NCI-H1694 treated with DMSO at 0.1 percent for 48 hours (cell line): ENCODE data around the gene CCL7.

Experiments used
- DNase-seq: peaks from one replicate; lab custom pipeline; 2025; lab: John Stamatoyannopoulos, UW

CCL7 gene

DNA sequence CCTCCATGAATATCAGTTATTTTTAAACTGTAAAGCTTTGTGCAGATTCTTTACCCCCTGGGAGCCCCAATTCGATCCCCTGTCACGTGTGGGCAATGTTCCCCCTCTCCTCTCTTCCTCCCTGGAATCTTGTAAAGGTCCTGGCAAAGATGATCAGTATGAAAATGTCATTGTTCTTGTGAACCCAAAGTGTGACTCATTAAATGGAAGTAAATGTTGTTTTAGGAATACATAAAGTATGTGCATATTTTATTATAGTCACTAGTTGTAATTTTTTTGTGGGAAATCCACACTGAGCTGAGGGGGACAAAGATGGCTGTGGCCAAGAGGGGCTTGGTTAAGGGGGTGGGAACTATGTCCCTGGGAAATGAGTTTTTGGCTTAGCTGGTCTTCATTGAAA, 17.9 kb downstream of the CCL7 start:
- no peak for DNase-seq

DNA sequence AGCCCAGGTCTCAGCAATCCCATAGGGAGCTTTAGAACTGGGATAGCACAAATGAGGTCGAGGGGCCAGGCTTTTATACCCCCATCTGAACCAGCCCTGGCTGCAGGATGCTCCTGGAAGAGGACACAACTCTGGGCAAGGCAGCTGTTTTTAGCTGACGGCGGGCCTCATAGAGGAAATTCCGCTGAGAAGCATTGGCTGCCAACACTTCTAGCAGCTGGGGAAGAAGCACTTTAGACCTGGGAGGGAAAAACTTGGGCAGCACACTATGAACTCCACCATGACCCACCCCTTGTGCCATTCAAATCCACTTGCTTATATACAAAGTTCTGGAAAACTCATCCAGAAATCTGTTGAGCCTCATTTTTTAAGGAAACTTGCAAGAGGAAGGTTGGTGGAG, 20.6 kb downstream of the CCL7 start:
- no peak for DNase-seq

DNA sequence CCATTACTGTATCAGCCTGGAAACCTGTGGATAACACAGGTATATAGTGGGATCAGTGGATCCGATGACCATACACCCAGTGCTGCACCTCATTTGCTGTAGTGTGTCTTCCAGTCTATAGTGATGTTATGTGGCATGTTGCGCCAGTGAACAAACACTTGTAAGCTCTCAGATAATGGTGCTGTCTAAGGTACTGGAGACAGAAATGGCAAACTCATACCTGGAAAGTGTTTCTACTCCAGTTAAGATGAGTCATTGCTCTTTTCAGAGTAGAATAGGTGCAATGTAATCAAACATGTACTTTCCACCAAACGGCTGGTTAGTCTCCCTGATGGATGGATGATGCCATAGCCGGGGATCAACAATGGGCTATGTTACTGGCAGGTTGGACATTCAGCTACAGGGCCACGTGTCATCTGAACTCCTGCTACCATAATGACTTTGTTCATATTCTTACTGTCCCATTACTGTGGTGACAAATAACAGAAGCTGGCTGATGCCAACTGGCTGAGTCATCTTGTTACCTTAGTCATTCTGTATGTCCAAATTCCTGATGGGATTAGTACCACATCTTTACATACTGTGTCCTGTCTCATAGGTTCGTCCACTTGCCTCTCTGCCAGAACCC, 21.8 kb downstream of the CCL7 start:
- DNase-seq = no peak

DNA sequence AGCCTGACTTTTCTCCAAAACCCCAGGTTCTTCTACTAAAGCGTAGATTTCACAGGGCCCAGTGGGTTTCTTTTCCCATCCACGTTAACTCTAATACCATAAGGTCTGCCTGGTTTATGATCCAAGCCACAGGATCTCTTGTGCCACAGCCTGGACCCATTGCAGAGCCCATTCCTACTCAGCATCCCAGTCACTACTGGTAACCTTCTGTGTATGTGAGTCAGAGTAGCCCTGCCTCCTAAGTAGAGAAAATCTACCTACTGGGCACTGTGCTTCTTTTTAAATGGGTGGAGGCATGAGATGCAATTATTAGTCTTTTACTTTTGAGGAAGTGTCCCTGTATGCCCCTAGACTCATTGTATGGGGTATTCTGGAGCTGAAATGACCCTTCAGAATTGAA, 29.0 kb downstream of the CCL7 start:
- no peak for DNase-seq

DNA sequence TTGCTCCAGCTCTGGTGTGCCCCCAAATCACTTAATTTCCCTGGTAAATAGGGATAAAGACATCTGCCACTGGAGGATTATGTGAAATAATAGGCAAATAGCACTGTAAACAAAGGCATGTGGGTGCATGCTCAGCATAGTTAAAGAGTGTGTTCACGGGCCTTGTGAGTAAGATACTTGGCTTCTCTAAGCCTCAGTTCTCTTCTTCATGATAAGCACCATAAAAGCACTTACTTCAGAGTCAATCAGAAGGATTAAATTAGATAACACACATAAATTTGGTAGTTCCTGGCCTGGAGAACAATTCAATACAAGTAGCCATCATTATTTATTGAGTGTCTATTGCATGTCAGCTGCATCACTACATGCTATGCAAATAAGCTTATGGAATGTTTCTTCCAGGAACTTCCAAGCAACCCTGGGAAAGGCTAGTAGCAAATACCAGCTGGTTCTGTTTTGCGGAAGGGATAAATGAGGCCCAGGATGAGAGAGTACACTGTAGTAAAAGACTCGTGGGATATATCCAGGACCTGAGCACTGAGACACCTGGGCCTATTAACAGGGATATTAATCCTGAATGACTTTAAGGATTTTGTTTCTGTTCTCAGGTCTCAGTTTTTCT, 30.0 kb downstream of the CCL7 start:
- DNase-seq = no peak

DNA sequence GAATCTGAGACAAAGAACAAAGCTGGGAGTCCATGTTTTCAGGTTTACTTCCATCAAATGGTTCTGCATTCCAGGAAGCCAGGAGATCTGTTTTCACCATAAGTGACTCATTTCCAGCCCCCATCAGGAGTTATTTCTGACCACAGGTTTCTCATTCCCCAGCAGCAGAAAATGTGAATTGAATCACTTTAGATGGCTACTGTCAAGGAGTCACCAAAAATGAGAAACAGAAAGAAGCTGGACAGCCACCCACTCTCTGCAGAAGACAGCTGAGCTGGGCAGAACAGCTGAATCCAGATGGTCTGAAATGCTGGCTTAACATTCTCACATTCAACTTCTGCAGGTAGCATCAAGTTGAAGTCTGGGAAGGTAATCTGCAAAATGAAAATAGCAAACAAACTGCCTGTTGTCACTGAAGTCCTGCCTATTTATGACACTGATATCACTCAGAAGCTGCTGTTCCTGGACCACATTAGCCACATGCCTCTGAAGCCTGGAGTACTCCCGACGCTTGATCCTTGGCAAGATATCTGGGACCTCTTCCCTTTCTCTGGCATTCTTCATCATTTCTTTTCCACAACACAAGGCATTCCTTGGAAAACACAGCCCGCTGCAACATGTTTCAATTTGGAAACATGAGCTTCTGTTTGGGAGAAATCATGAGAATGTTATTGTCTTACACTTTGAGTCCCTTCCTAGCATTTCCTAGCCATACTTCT, 30.8 kb downstream of the CCL7 start:
- DNase-seq = no peak

DNA sequence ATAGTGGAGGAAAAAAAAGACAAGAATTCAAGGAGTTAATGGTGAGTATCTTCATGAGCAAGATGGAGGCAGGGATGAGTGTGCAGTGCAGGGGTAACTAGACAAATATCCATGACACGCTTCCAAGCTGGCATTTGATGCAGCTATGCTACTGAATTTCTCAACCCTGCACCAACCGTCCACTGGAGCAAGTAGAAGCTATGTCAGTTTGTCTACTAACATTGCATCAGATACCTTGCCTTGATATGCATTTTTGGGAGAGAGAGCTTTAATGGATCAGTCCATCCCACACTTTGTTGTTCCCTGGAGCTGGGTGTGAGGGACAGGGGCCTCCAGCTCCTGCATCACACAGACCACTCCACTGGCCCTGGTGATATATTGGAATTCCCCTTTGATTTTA, 32.0 kb downstream of the CCL7 start:
- no peak for DNase-seq

DNA sequence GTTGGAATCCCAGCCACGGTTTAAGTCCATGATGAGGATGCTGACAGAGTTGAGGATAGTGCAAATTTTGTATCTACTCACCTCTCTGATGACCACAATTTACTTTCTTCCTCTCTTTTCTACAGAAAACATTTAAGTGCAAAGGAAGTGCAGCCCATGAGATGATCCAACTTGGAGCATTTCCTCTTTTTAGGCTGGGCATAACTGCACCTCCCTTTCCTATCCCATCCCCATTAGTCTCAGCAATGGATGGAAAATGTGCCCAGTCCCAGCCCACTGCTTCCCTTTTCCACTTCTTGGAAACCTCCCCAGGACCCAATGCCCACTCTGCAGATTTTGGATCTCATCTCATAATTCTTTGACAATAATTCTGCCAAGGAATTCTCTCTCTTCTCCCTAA, 32.6 kb downstream of the CCL7 start:
- DNase-seq = no peak

DNA sequence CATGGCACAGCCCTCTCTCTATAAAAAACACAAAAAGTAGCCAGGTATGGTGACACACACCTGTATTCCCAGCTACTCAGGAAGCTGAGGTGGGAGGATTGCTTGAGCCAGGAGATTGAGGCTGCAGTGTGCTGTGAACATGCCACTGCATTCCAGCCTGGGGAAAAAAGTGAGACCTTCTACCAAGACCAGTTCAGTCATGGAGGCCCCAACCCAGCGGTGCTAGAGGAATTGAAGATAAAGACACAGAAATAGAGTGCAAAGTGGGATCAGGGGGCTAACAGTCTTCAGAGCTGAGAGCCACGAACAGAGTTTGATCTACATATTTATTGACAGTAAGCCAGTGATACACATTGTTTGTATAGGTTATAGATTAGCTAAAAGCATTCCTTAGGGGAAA, 33.6 kb downstream of the CCL7 start:
- DNase-seq = no peak

DNA sequence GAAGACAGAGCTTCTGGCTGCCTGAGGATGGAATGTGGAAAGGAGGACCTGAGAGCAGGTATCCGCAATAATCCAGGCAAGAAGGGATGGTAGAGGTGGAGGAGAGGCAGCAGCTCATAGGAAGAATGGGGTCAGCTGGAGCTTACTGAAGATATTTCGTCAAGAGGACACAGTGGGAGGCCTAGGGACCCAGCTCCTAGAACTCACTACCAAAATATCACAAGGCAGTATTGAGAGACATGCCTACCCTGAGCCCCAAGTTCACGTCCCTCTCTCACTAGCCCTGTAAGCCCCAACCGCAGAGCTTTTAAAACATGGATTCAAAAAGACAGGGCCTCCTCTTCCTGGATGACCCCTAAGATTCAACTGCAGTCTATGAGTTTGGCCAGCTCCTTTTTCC, 35.0 kb downstream of the CCL7 start:
- no peak for DNase-seq

DNA sequence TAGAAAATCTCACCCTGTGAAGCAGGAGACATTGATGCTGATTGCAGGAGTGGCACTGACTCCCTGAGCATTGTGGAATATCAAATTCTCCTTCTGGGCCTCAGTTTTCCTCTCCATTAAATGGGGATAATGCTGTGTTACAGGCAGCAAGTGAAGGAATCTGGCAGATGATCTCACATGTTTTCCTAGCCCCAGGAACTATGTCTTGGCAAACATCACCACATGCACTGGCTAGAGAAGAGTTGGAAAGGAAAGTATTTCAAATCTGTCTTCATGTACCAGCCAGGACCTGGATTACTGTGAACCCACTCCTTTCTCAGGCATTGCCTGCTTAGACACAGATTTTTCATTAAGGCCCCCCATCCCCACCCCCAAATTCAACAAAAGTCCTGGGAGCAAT, 35.6 kb downstream of the CCL7 start:
- no peak for DNase-seq

DNA sequence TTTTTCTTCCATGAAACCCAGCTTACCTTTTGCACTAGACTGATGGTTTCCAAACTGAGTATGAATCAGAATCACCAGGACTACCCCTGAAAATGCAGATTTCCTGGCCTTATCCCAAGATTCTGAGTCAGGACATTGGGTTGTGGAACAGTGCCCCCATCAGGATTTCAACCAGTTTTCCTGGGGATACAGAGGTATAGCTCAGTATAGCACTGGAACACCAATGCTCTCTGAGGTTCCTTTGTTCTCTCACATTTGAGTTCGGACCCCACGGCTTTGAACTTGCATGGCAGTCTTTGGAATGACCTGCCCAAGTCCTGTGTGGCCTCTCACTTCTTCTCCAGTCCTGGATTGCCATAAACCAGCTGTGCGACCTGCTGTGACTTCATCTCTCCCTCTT, 36.4 kb downstream of the CCL7 start:
- DNase-seq = no peak

DNA sequence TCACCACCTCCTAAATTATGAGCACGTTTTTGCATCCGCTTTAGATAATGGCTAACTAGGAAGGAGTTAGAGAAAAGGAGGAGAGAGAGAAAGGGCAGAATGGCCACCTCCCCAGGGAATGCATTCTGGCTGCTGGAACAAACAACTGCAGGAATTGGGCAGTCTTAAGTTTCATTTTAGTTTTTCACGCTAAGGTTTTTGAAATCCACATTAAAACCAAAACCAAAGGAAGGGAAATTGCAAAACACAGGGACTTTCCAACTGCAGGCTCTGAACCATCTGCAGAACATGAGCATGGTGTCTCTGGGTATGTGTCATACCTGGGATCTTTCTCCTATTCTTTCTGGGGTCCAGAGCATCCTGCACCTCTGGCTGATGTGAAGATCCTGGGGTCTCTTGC, 37.1 kb downstream of the CCL7 start:
- DNase-seq = no peak

DNA sequence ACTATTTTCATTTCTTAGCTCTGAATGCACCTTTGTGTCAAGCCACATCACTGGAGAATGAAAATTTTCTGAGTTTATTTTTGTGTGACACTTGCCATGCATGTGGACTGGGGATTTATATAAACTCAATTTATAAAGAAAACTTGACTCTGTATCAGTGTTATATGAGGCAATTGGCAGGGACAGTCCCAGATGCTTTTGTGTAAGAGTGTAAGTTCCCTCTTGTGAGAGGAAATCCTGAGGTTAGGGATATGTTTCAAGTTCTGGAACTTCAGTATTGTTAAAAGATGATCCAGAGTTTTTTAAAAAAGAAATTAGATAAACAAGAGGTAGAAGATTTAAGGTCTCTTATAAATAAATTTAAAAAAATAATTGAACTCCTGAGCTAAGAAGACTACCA, 38.4 kb downstream of the CCL7 start:
- no peak for DNase-seq

DNA sequence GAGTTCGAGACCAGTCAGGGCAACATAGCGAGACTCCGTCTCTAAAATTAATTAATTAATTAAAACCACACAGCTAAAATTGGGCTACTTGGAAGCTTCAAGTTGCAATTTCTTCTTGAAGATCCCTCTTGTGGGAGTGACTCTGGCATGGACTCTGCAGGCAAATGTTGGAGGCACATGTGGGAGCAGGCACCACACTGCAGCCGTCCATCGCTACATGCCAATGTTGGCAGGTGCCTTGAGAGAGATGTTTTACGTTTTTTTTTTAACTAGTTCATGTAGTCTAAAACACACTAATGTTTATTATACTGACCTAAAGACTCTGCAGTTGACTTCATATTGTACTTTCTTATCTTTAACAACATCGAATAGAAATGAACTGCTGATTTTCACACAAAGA, 41.3 kb downstream of the CCL7 start:
- no peak for DNase-seq

DNA sequence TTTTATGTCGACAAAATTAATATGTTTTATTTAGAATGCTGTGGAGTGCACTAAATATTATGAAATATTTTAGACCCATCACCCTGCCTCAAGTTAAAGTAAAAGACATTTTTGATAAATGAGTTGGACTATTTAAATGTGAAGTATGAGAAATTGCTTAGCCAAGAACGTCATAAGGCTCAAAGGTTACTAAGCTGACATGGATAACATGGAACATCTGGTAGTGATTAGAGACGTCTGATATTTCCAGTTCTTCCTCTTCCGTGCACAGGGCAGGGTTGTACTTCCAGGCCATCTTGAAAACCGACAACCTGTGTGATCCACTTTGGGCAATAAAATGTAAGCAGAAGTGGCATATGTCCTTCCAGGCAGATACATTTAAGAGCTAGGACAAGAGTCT, 42.1 kb downstream of the CCL7 start:
- DNase-seq = no peak

DNA sequence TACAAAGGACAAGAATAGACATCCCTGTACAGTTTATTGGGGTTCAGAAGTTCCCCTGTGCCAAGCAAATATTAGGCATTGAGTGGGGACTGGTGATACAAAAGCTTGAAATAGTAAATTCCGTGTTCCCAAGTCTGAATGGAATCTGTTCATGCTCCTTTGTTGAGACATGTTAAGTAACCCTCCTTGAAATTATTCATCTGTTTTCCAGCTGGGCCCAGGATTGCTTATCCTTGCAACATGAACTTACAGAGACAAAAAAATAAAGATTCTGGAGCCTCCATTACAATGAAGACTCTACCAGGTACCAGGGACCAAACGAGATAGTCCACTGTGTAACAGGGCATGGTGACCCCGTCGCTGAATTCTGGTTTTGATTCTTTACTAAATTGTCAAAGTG, 43.1 kb downstream of the CCL7 start:
- no peak for DNase-seq

DNA sequence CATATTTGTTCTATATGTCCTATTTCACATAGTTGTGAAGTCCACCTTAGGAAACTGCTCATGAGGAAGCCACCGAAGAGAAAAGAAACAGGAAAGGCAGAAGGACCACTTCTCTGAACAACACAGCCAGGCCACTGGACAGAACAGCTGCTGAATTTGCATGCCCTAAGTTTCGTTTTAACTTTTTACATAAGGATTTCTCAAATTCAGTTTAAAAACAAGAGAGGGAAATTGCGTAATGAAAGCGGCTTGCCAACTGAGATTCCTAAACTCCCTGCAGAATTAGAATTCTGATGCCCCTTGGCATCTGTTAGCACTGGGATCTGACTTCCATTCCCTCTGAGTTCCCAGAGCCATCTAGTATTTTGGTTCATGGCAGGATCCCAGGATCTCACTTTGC, 44.3 kb downstream of the CCL7 start:
- DNase-seq = no peak

DNA sequence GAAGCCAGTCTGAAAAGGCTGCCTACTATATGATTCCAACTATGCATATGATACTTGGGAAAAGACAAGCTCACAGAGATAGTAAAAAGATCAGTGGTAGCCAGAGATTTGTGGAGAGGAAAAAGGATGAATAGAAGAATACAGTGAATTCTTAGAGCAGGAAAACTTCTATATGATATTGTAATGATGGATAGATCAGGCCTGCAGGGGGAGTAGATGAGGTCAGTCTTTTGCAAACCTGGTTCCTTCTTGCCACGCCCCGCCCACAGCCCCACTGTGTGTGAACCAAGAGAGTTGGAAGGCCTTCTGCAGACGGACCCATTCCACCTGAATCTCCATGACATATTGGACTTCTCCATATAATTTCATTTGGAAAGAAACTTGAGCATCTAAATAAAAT, 48.5 kb downstream of the CCL7 start:
- no peak for DNase-seq

DNA sequence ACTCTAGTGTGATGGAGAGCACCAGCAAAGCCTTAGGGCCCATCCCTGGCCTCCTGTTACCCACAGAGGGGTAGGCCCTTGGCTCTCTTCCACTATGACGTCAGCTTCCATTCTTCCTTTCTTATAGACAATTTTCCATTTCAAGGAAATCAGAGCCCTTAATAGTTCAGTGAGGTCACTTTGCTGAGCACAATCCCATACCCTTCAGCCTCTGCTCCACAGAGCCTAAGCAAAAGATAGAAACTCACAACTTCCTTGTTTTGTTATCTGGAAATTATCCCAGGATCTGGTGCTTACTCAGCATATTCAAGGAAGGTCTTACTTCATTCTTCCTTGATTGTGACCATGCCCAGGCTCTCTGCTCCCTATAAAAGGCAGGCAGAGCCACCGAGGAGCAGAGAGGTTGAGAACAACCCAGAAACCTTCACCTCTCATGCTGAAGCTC, 49.0 kb downstream of the CCL7 start, which contains the start of gene CCL8:
CCL8 (plus strand) TSS at position 397 of the 445 bp plus-strand sequence. CDS start 67 bp downstream, outside the sequence.
- no peak for DNase-seq
